ENCODE results near the gene DACH1.
"Not testable (repeated sequence)": the region's sequence is repeated elsewhere in the genome, so short reads cannot be mapped to it uniquely, and the experiment has no call there.

DACH1 gene

DNA sequence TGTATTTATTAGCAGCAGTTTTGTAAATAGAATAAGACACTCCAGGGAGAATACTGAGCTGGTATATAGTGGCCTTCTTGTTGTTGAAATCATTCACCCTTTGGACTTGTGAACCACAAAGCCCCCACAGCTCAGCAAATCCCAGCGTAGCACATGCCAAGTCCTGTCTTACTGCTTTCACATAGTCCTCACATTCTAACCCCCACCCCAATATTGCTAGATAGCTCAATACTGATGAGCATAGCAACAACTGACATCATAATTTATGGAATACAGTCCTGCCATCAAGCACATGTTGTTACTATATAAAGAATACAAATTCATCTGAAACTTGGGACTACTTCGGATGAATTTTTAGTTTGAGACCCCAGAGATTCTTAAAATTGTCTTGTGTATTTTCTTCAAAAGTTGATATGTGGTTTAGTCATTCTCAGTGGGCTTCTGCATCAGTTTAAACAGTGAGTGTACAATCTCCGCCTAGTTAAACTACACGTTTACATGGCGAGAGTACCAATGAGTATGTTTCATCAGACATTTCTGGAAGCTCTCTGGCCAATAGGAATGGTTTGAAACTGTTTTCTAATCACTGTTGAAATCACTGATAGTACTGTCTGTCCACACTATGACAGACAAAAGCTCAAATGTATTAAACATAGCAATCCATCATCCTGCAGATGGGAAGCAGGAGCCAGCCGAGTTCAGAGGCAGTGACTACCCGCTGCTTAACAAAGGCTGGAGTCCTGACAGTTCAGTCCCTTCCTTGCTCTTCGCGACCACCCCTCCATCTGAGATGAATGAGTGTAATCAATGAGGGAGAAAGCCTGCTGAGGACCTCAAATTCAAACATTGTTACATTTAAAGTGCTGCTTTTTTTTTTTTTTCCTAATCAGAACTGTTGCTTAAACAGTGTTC, 15.2 kb downstream of the DACH1 start:
- ATAC-seq = no peak
- TF ChIP-seq PPARA (CRISPR knock-in tag; IDR thresholded peaks at IDR 0.05; ENCODE audit: borderline replicate concordance) (no peak), ISL1 (CRISPR knock-in tag; IDR thresholded peaks at IDR 0.05) (no peak)

DNA sequence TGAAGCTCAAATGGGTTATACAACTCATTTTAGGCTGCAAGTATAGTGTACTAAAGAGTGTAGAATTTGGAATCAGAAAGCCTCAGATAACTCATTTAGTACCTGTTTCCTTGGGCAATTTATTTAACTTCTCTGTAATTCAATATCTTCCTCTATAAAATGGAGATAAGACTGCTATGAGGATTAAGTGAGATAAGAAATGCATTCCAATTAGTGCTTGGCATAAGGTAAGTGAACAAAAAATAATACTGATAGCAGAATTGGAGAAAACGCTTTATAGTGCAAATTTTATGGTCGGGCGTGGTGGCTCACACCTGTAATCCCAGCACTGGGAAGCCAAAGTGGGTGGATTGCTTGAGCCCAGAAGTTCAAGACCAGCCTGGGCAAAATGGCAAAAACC, 25.0 kb downstream of the DACH1 start:
- no peak for ATAC-seq
- TF ChIP-seq PPARA (CRISPR knock-in tag; IDR thresholded peaks at IDR 0.05; ENCODE audit: borderline replicate concordance) (no peak), ZNF70 (CRISPR knock-in tag; IDR thresholded peaks at IDR 0.05) (no peak), ZFP30 (CRISPR knock-in tag; IDR thresholded peaks at IDR 0.05) (no peak), TOX (CRISPR knock-in tag; IDR thresholded peaks at IDR 0.05; ENCODE audit: borderline replicate concordance) (no peak), ESRRG (CRISPR knock-in tag; IDR thresholded peaks at IDR 0.05) (no peak), OSR1 (CRISPR knock-in tag; IDR thresholded peaks at IDR 0.05) (no peak), GLIS3 (CRISPR knock-in tag; IDR thresholded peaks at IDR 0.05) (no peak), ZNF565 (CRISPR knock-in tag; conservative IDR thresholded peaks at IDR 0.05; ENCODE audit: low read depth) (no peak), ZC3H10 (CRISPR knock-in tag; IDR thresholded peaks at IDR 0.05) (no peak), TCF4 (CRISPR knock-in tag; IDR thresholded peaks at IDR 0.05; ENCODE audit: borderline replicate concordance) (no peak), CSDC2 (CRISPR knock-in tag; IDR thresholded peaks at IDR 0.05) (no peak)
- TF ChIP-seq, protein P1, sequence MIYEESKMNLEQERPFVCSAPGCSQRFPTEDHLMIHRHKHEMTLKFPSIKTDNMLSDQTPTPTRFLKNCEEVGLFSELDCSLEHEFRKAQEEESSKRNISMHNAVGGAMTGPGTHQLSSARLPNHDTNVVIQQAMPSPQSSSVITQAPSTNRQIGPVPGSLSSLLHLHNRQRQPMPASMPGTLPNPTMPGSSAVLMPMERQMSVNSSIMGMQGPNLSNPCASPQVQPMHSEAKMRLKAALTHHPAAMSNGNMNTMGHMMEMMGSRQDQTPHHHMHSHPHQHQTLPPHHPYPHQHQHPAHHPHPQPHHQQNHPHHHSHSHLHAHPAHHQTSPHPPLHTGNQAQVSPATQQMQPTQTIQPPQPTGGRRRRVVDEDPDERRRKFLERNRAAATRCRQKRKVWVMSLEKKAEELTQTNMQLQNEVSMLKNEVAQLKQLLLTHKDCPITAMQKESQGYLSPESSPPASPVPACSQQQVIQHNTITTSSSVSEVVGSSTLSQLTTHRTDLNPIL (CRISPR knock-in tag; IDR thresholded peaks at IDR 0.05; ENCODE audit: low read depth) = no peak
- TF ChIP-seq, protein P2, sequence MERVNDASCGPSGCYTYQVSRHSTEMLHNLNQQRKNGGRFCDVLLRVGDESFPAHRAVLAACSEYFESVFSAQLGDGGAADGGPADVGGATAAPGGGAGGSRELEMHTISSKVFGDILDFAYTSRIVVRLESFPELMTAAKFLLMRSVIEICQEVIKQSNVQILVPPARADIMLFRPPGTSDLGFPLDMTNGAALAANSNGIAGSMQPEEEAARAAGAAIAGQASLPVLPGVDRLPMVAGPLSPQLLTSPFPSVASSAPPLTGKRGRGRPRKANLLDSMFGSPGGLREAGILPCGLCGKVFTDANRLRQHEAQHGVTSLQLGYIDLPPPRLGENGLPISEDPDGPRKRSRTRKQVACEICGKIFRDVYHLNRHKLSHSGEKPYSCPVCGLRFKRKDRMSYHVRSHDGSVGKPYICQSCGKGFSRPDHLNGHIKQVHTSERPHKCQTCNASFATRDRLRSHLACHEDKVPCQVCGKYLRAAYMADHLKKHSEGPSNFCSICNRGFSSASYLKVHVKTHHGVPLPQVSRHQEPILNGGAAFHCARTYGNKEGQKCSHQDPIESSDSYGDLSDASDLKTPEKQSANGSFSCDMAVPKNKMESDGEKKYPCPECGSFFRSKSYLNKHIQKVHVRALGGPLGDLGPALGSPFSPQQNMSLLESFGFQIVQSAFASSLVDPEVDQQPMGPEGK (CRISPR knock-in tag; IDR thresholded peaks at IDR 0.05; ENCODE audit: borderline replicate concordance) = no peak

DNA sequence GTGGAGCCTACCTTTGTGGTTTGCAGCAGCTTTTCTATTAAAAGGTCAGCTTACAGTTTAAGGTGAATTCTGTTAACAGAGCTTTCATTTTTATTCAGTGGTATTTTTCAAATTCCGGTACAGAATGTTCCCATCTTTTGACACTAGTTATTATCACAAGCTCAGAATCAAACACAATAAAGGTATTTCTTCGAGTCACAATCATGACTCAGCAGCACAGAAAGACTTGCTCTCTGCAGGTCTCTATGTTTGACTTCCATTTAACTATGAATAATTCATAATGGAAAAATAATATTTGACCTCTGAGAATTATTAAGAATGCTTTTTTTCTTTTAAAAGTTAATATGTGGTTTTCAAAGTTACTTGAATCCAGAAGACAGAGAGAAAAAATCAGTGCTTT, 28.2 kb downstream of the DACH1 start:
- TF ChIP-seq ZFP30 (CRISPR knock-in tag; IDR thresholded peaks at IDR 0.05) (no peak), BACH2 (CRISPR knock-in tag; IDR thresholded peaks at IDR 0.05; ENCODE audit: borderline replicate concordance) (no peak), OSR1 (CRISPR knock-in tag; IDR thresholded peaks at IDR 0.05) (no peak), ISL1 (CRISPR knock-in tag; IDR thresholded peaks at IDR 0.05) (no peak), ESRRG (CRISPR knock-in tag; IDR thresholded peaks at IDR 0.05) (no peak), ZNF565 (CRISPR knock-in tag; conservative IDR thresholded peaks at IDR 0.05; ENCODE audit: low read depth) (no peak), SNAI2 (CRISPR knock-in tag; IDR thresholded peaks at IDR 0.05) (no peak), CSDC2 (CRISPR knock-in tag; IDR thresholded peaks at IDR 0.05) (no peak), RARB (CRISPR knock-in tag; IDR thresholded peaks at IDR 0.05) (no peak), ZNF8 (CRISPR knock-in tag; IDR thresholded peaks at IDR 0.05) (no peak)
- TF ChIP-seq, protein P1 (CRISPR knock-in tag; IDR thresholded peaks at IDR 0.05; ENCODE audit: low read depth) = no peak
- ATAC-seq = no peak

DNA sequence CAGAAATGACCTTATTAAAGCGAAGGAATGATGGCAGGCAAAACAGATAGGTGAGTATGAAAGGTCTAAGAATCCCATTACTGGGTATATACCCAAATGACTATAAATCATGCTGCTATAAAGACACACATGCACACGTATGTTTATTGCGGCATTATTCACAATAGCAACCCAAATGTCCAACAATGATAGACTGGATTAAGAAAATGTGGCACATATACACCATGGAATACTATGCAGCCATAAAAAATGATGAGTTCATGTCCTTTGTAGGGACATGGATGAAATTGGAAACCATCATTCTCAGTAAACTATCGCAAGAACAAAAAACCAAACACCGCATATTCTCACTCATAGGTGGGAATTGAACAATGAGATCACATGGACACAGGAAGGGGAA, 29.4 kb downstream of the DACH1 start:
- ATAC-seq = not testable (repeated sequence)

DNA sequence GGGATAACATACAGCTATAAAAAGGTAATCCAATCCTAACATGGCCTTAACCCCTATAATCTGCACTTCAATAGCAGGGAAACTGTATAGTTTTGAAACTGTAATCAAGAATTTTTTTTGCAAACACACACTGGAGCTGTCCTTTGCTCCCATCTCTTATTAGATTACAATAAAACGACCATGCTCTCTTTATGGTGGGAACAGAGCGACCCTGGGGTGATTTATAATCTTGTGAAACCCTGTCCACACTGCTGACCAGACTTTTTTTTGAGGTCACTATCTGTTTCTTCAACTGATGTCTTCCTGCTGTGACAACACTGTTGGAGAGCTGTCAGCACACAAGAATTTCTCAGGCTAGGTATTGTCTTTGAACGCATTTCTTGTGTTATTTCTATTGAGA, 35.3 kb downstream of the DACH1 start:
- no peak for ATAC-seq
- TF ChIP-seq SNAI2 (CRISPR knock-in tag; IDR thresholded peaks at IDR 0.05) (no peak), ZFP30 (CRISPR knock-in tag; IDR thresholded peaks at IDR 0.05) (no peak), ISL1 (CRISPR knock-in tag; IDR thresholded peaks at IDR 0.05) (no peak), GLIS3 (CRISPR knock-in tag; IDR thresholded peaks at IDR 0.05) (no peak), OSR1 (CRISPR knock-in tag; IDR thresholded peaks at IDR 0.05) (no peak), ZFP3 (CRISPR knock-in tag; IDR thresholded peaks at IDR 0.05) (no peak), ESRRG (CRISPR knock-in tag; IDR thresholded peaks at IDR 0.05) (no peak), TCF4 (CRISPR knock-in tag; IDR thresholded peaks at IDR 0.05; ENCODE audit: borderline replicate concordance) (no peak), ZNF565 (CRISPR knock-in tag; conservative IDR thresholded peaks at IDR 0.05; ENCODE audit: low read depth) (no peak), ZNF70 (CRISPR knock-in tag; IDR thresholded peaks at IDR 0.05) (no peak), ZC3H10 (CRISPR knock-in tag; IDR thresholded peaks at IDR 0.05) (no peak)
- TF ChIP-seq, protein P2 (CRISPR knock-in tag; IDR thresholded peaks at IDR 0.05; ENCODE audit: borderline replicate concordance) = no peak
- TF ChIP-seq, protein P3, sequence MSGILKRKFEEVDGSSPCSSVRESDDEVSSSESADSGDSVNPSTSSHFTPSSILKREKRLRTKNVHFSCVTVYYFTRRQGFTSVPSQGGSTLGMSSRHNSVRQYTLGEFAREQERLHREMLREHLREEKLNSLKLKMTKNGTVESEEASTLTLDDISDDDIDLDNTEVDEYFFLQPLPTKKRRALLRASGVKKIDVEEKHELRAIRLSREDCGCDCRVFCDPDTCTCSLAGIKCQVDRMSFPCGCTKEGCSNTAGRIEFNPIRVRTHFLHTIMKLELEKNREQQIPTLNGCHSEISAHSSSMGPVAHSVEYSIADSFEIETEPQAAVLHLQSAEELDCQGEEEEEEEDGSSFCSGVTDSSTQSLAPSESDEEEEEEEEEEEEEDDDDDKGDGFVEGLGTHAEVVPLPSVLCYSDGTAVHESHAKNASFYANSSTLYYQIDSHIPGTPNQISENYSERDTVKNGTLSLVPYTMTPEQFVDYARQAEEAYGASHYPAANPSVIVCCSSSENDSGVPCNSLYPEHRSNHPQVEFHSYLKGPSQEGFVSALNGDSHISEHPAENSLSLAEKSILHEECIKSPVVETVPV (CRISPR knock-in tag; IDR thresholded peaks at IDR 0.05) = no peak
- TF ChIP-seq, protein P4, sequence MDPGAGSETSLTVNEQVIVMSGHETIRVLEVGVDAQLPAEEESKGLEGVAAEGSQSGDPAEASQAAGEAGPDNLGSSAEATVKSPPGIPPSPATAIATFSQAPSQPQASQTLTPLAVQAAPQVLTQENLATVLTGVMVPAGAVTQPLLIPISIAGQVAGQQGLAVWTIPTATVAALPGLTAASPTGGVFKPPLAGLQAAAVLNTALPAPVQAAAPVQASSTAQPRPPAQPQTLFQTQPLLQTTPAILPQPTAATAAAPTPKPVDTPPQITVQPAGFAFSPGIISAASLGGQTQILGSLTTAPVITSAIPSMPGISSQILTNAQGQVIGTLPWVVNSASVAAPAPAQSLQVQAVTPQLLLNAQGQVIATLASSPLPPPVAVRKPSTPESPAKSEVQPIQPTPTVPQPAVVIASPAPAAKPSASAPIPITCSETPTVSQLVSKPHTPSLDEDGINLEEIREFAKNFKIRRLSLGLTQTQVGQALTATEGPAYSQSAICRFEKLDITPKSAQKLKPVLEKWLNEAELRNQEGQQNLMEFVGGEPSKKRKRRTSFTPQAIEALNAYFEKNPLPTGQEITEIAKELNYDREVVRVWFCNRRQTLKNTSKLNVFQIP (CRISPR knock-in tag; IDR thresholded peaks at IDR 0.05; ENCODE audit: borderline replicate concordance, low read depth) = no peak
- TF ChIP-seq, protein P1 (CRISPR knock-in tag; IDR thresholded peaks at IDR 0.05; ENCODE audit: low read depth) = no peak

All from SK-N-SH treated with all-trans-retinoic acid at 6 μM for 48 hours (cell line).